Measurements from ENCODE around the gene MYO16. TPM values are rescaled to one million over a fixed set of nuclear protein-coding genes. Genes with fewer than 3 reads are reported as not detected.

MYO16 gene
- polyA plus RNA-seq, 2 of the 4 experiments (the other 2 are of a cell fraction): 0.03 to 0.06 TPM

- TF ChIP-seq FOSB (CRISPR knock-in tag; IDR thresholded peaks at IDR 0.05): no peak
- TF ChIP-seq FOXS1 (CRISPR knock-in tag; IDR thresholded peaks at IDR 0.05): no peak
- no peak for TF ChIP-seq JUN (IDR thresholded peaks at IDR 0.05)
- TF ChIP-seq RNF2 (IDR thresholded peaks at IDR 0.05; ENCODE audit: borderline replicate concordance, low read depth): no peak
- TF ChIP-seq, protein P1, sequence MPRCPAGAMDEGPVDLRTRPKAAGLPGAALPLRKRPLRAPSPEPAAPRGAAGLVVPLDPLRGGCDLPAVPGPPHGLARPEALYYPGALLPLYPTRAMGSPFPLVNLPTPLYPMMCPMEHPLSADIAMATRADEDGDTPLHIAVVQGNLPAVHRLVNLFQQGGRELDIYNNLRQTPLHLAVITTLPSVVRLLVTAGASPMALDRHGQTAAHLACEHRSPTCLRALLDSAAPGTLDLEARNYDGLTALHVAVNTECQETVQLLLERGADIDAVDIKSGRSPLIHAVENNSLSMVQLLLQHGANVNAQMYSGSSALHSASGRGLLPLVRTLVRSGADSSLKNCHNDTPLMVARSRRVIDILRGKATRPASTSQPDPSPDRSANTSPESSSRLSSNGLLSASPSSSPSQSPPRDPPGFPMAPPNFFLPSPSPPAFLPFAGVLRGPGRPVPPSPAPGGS (IDR thresholded peaks at IDR 0.05): no peak
- TF ChIP-seq, protein P2, sequence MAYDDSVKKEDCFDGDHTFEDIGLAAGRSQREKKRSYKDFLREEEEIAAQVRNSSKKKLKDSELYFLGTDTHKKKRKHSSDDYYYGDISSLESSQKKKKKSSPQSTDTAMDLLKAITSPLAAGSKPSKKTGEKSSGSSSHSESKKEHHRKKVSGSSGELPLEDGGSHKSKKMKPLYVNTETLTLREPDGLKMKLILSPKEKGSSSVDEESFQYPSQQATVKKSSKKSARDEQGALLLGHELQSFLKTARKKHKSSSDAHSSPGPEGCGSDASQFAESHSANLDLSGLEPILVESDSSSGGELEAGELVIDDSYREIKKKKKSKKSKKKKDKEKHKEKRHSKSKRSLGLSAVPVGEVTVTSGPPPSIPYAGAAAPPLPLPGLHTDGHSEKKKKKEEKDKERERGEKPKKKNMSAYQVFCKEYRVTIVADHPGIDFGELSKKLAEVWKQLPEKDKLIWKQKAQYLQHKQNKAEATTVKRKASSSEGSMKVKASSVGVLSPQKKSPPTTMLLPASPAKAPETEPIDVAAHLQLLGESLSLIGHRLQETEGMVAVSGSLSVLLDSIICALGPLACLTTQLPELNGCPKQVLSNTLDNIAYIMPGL (CRISPR knock-in tag; IDR thresholded peaks at IDR 0.05; ENCODE audit: borderline replicate concordance): no peak
- TF ChIP-seq SREBF2 (IDR thresholded peaks at IDR 0.05): no peak
- peak in 1 of 2 experiments; percentile 42 for DNase-seq (ENCODE audit: low read depth in 1 of 2, low spot score in 1 of 2)
- CTCF ChIA-PET: no interaction called here
Measured at GRCh38 chr13:108643646-108644353, 14.4 kb downstream of the MYO16 start.

GRCh38 chr13:108645376-108645775, 16.0 kb downstream of the MYO16 start:
- POLR2A ChIA-PET: no interaction called here
- Histone ChIP-seq H3K4me3 (no peak overlapping the region), H3K9me3 (peaks cover 11% of the 10 kb centered on the region; the same call in 2 of the 3 replicates), H3K4me2 (no peak overlapping the region), H3K27ac (no peak overlapping the region), H3K4me1 (no peaks in the 10 kb centered on the region)
- FAIRE-seq (no peak), ATAC-seq (no peak), DNase-seq (ENCODE audit: low read depth in 1 of 2, low spot score in 1 of 2) (no peak)
- no peak for TF ChIP-seq MYC (IDR thresholded peaks at IDR 0.05; ENCODE audit: borderline replicate concordance, low read length)
- no peak for TF ChIP-seq HOXB5 (CRISPR knock-in tag; IDR thresholded peaks at IDR 0.05)
- no peak for TF ChIP-seq CHD4 (IDR thresholded peaks at IDR 0.05; ENCODE audit: borderline replicate concordance)
- TF ChIP-seq JUN (IDR thresholded peaks at IDR 0.05): no peak
- TF ChIP-seq NPAS2 (CRISPR knock-in tag; IDR thresholded peaks at IDR 0.05; ENCODE audit: borderline replicate concordance): no peak
- TF ChIP-seq ESRRA (IDR thresholded peaks at IDR 0.05; ENCODE audit: borderline replicate concordance, low read length): no peak
- no peak for TF ChIP-seq FOSL2 (IDR thresholded peaks at IDR 0.05)
- no peak for TF ChIP-seq FOSL2 (CRISPR knock-in tag; IDR thresholded peaks at IDR 0.05)
- TF ChIP-seq PHF8 (IDR thresholded peaks at IDR 0.05; ENCODE audit: borderline replicate concordance, low read depth): no peak
- no peak for TF ChIP-seq CBX2 (IDR thresholded peaks at IDR 0.05; ENCODE audit: borderline replicate concordance, low read depth)
- TF ChIP-seq FOXS1 (CRISPR knock-in tag; IDR thresholded peaks at IDR 0.05): no peak
- TF ChIP-seq NFE2L2 (conservative IDR thresholded peaks at IDR 0.05; ENCODE audit: low read length): no peak
- no peak for TF ChIP-seq EP300 (IDR thresholded peaks at IDR 0.05)
- TF ChIP-seq TFCP2L1 (CRISPR knock-in tag; IDR thresholded peaks at IDR 0.05): no peak
- no peak for TF ChIP-seq RFX5 (IDR thresholded peaks at IDR 0.05)
- TF ChIP-seq CTCF (IDR thresholded peaks at IDR 0.05): no peak
- no peak for TF ChIP-seq POLR2A (IDR thresholded peaks at IDR 0.05; ENCODE audit: low read length)
- TF ChIP-seq KDM5A (IDR thresholded peaks at IDR 0.05): no peak
- TF ChIP-seq EHMT2 (IDR thresholded peaks at IDR 0.05; ENCODE audit: low read depth): no peak
- 48% methylated on average over 5 of the region's 5 CpGs for WGBS (ENCODE audit: missing lambda C conversion rate)
- CTCF ChIA-PET: no interaction called here

More at GRCh38 chr13:108643646-108644353, 14.4 kb downstream of the MYO16 start:
- POLR2A ChIA-PET: no interaction called here
- Histone ChIP-seq H3K4me3 (no peak overlapping the region), H3K4me2 (0 out of 3 replicates have a peak overlapping the region, but pooled peaks have one; percentile 17), H3K9me3 (peaks cover 11% of the 10 kb centered on the region; the same call in 2 of the 3 replicates), H3K27ac (no peak overlapping the region), H3K4me1 (no peaks in the 10 kb centered on the region)
- FAIRE-seq: no peak
- 23% methylated on average over 4 of the region's 4 CpGs for WGBS (ENCODE audit: missing lambda C conversion rate)
- no peak for ATAC-seq
